ENCODE results near the gene LGMN.

LGMN gene

DNA sequence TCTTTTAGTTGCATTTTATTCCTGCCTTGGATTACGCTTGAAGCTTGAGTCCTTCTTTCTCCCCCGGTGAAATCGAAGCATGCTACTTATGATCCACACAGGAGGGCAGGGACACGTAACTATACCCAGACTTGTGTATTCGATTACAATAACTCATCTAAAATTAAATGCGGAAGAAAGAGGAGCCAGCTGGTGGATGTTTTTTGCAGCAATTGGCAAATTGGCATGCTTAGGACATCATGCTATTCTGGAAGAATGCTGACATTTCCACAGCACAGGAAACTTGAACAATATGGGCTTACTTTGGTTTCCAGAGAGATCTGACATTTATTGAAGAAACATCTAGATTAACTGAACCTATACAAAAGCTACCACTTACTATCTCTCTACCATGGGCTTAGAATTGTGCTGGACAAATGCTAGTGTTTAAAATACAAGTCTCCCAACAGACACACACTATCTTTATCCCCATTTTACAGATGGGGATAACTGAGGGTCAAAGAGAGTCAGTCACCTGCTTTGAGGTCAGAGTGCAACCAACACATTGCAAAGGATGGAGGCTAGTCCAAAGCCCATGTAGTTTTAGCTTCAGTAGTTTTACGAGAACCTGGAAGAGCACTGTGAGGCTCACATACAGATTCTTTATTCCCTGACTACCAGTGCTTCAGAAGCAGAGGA, 36.3 kb downstream of the LGMN start:
- H3K4me2 ChIP-seq (ENCODE audit: low read depth, low read length, poor library complexity, severe bottlenecking), result no peak overlapping the region
- TF ChIP-seq EZH2phosphoT487 (IDR thresholded peaks at IDR 0.05; ENCODE audit: borderline replicate concordance), result no peak
- TF ChIP-seq, protein P1, sequence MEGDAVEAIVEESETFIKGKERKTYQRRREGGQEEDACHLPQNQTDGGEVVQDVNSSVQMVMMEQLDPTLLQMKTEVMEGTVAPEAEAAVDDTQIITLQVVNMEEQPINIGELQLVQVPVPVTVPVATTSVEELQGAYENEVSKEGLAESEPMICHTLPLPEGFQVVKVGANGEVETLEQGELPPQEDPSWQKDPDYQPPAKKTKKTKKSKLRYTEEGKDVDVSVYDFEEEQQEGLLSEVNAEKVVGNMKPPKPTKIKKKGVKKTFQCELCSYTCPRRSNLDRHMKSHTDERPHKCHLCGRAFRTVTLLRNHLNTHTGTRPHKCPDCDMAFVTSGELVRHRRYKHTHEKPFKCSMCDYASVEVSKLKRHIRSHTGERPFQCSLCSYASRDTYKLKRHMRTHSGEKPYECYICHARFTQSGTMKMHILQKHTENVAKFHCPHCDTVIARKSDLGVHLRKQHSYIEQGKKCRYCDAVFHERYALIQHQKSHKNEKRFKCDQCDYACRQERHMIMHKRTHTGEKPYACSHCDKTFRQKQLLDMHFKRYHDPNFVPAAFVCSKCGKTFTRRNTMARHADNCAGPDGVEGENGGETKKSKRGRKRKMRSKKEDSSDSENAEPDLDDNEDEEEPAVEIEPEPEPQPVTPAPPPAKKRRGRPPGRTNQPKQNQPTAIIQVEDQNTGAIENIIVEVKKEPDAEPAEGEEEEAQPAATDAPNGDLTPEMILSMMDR (conservative IDR thresholded peaks at IDR 0.05; ENCODE audit: low read length), result no peak
- H2AFZ ChIP-seq (ENCODE audit: low read length), result no peak overlapping the region
- no peaks in the 10 kb centered on the region for H3K27me3 ChIP-seq (ENCODE audit: insufficient read depth, low read length, poor library complexity, severe bottlenecking)
- H3K4me3 ChIP-seq (ENCODE audit: low read length, poor library complexity, severe bottlenecking), result no peak overlapping the region
- no peaks in the 10 kb centered on the region for H4K20me1 ChIP-seq (ENCODE audit: insufficient read depth, low read length, poor library complexity, severe bottlenecking)
- no peaks in the 10 kb centered on the region for H3K9me2 ChIP-seq (replicated peaks; ENCODE audit: low read depth, low read length)
- no peaks in the 10 kb centered on the region for H3K9me3 ChIP-seq (ENCODE audit: insufficient read depth, low read depth, low read length)
- no peaks in the 10 kb centered on the region for H3K36me3 ChIP-seq (ENCODE audit: insufficient read depth, low read length)
- no peaks in the 10 kb centered on the region for H3F3A ChIP-seq (ENCODE audit: low read depth)
- H3K4me1 ChIP-seq (ENCODE audit: insufficient read depth, low read length, poor library complexity, severe bottlenecking), result peaks cover 3% of the 10 kb centered on the region
- H3K9ac ChIP-seq (ENCODE audit: low read depth, low read length, poor library complexity, severe bottlenecking), result no peak overlapping the region
- H3K79me2 ChIP-seq (ENCODE audit: insufficient read depth, low read length), result no peaks in the 10 kb centered on the region

DNA sequence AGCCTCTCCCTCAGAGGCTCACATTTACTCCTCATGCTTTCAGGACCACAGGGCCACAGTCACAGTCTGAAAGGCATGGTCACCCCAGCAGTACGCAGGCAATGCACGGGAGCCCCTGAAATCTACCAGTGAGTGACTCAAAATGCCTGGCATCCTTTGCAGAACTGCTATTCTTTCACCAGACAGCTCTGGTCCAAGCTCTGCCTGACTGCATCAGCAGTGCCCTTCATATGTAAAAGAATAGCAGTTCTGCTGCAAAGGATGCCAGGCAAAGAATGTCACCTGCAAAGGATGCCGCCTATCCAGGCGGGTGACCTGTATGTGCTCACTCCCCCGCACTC, 38.5 kb downstream of the LGMN start:
- Histone ChIP-seq H3K79me2 (ENCODE audit: insufficient read depth, low read length) (no peaks in the 10 kb centered on the region), H3K4me1 (ENCODE audit: insufficient read depth, low read length, poor library complexity, severe bottlenecking) (no peaks in the 10 kb centered on the region), H2AFZ (ENCODE audit: low read length) (no peak overlapping the region), H3F3A (ENCODE audit: low read depth) (no peaks in the 10 kb centered on the region), H3K27me3 (ENCODE audit: insufficient read depth, low read length, poor library complexity, severe bottlenecking) (no peaks in the 10 kb centered on the region), H4K20me1 (ENCODE audit: insufficient read depth, low read length, poor library complexity, severe bottlenecking) (no peaks in the 10 kb centered on the region), H3K9me2 (replicated peaks; ENCODE audit: low read depth, low read length) (no peaks in the 10 kb centered on the region), H3K9ac (ENCODE audit: low read depth, low read length, poor library complexity, severe bottlenecking) (no peak overlapping the region), H3K4me2 (ENCODE audit: low read depth, low read length, poor library complexity, severe bottlenecking) (no peak overlapping the region), H3K36me3 (ENCODE audit: insufficient read depth, low read length) (no peaks in the 10 kb centered on the region), H3K9me3 (ENCODE audit: insufficient read depth, low read depth, low read length) (no peaks in the 10 kb centered on the region), H3K4me3 (ENCODE audit: low read length, poor library complexity, severe bottlenecking) (no peak overlapping the region)
- TF ChIP-seq EZH2phosphoT487 (IDR thresholded peaks at IDR 0.05; ENCODE audit: borderline replicate concordance), result no peak
- TF ChIP-seq, protein P1 (conservative IDR thresholded peaks at IDR 0.05; ENCODE audit: low read length), result no peak

DNA sequence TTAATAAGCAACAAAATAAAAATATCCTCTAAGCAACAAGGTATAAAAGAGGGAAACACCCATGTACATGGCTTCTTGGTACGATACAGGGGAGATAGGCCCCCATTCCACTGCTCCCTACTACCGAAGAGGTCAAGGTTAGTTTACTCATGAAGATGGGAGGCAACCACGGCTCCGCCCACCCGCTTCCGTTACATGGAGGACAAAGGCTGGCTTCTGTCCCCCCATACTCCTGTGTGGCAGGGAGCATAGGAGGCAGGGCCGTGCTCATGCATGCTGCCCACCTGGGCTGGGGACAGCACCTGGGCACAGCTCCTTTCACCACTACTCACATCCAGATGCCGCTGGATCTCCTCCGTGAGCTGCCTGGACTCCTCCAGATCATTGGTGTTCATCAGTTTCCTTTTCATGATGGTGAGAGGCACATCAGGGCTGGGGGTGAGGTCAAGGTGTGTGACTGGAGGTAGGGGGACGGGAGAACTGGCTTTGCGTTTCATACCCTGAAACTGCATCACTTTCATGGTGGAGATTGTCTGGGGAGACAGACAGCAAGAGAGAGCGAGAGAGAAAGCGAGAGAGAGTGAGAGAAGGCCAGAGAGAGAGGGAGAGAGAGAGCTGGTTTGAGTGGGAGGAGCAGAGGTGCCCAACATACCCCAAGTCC, 39.0 kb downstream of the LGMN start:
- H3K36me3 ChIP-seq (ENCODE audit: insufficient read depth, low read length), result no peaks in the 10 kb centered on the region
- H3K9me2 ChIP-seq (replicated peaks; ENCODE audit: low read depth, low read length), result no peaks in the 10 kb centered on the region
- no peaks in the 10 kb centered on the region for H4K20me1 ChIP-seq (ENCODE audit: insufficient read depth, low read length, poor library complexity, severe bottlenecking)
- no peak for TF ChIP-seq EZH2phosphoT487 (IDR thresholded peaks at IDR 0.05; ENCODE audit: borderline replicate concordance)
- TF ChIP-seq, protein P1 (conservative IDR thresholded peaks at IDR 0.05; ENCODE audit: low read length), result no peak
- H3F3A ChIP-seq (ENCODE audit: low read depth), result no peaks in the 10 kb centered on the region
- H3K4me1 ChIP-seq (ENCODE audit: insufficient read depth, low read length, poor library complexity, severe bottlenecking), result no peaks in the 10 kb centered on the region
- no peaks in the 10 kb centered on the region for H3K27me3 ChIP-seq (ENCODE audit: insufficient read depth, low read length, poor library complexity, severe bottlenecking)
- H2AFZ ChIP-seq (ENCODE audit: low read length), result no peak overlapping the region
- H3K4me2 ChIP-seq (ENCODE audit: low read depth, low read length, poor library complexity, severe bottlenecking), result no peak overlapping the region
- no peaks in the 10 kb centered on the region for H3K9me3 ChIP-seq (ENCODE audit: insufficient read depth, low read depth, low read length)
- H3K4me3 ChIP-seq (ENCODE audit: low read length, poor library complexity, severe bottlenecking), result no peak overlapping the region
- H3K9ac ChIP-seq (ENCODE audit: low read depth, low read length, poor library complexity, severe bottlenecking), result no peak overlapping the region
- H3K79me2 ChIP-seq (ENCODE audit: insufficient read depth, low read length), result no peaks in the 10 kb centered on the region
